Esophagus squamous epithelium (tissue), 5 donors: ENCODE results near the gene STX8. TPM values are rescaled to one million over a fixed set of nuclear protein-coding genes. Genes with fewer than 3 reads are reported as not detected.
A peak's percentile ranks its signal among the peaks of the same experiment; 100 is the strongest.

Experiments used
- DNase-seq: peaks from one replicate; lab custom pipeline; 2025; lab: John Stamatoyannopoulos, UW
- H3K27ac ChIP-seq, 4 donors: fragments of 200-600 bp; sonication (generic); one replicate each; pipeline ENCODE4 v1.5.1; 2016 to 2019; ENCODE audit warnings: mild to moderate bottlenecking in 1 of 4
- H3K27me3 ChIP-seq, 4 donors: fragments of 200-600 bp; sonication (generic); 1 replicate in 3 of 4; 2 replicates in 1 of 4; pipeline versions ENCODE4 v1.5.1 to v1.6.0; 2017 to 2021; ENCODE audit warnings: antibody characterized with exemption in 1 of 4
- H3K36me3 ChIP-seq, 3 donors: fragments of 200-600 bp; sonication (generic); one replicate each; pipeline ENCODE4 v1.5.1; 2016 to 2019
- H3K4me1 ChIP-seq, 3 donors: fragments of 200-600 bp; sonication (generic); one replicate each; pipeline ENCODE4 v1.5.1; 2017 to 2019
- H3K4me3 ChIP-seq, 4 donors: fragments of 200-600 bp; sonication (generic); 1 replicate in 3 of 4; 2 replicates in 1 of 4; pipeline ENCODE4 v1.5.1; 2016 to 2019; ENCODE audit warnings: mild to moderate bottlenecking in 2 of 4, moderate library complexity in 1 of 4
- H3K9me3 ChIP-seq, 3 donors: fragments of 200-600 bp; sonication (generic); one replicate each; pipeline ENCODE4 v1.5.1; 2016 to 2019
- POLR2A ChIP-seq, 4 donors: fragments of 450-650 bp; IDR thresholded peaks; one replicate each; pipeline ENCODE4 v1.6.1; 2017; ENCODE audit warnings: antibody characterized with exemption in 4 of 4, mild to moderate bottlenecking in 4 of 4, moderate library complexity in 3 of 4
- WGBS, 2 donors: methylation state at CpG; one replicate each; pipeline ENCODE4 v1.1.5; 2018; 5-methylcytosine and 5-hydroxymethylcytosine counted together
- intact Hi-C: fragments of 100-400 bp; cut with DNase I; formaldehyde crosslinking; loops from one replicate; pipeline ENCODE4 v1.15.0; 2022
- total RNA-seq, 4 donors: library from RNA; depleted of rRNA; stranded (reverse); fragments of >200 nt; gene quantifications; one replicate each; pipeline ENCODE4 v1.1.0, GENCODE V29; 2016
- TF ChIP-seq, protein P1 (sequence below), 6 experiments: fragments of 450-650 bp in 4 of 6; fragments of 200-600 bp in 2 of 6; sonication (generic) in 2 of 6; IDR thresholded peaks; one replicate each; pipeline ENCODE4 v1.5.1; 2016 to 2019; ENCODE audit warnings: antibody characterized with exemption in 6 of 6, mild to moderate bottlenecking in 4 of 6, moderate library complexity in 4 of 6
- donor health status: DM: yes; HTN: yes; CAD: no.

STX8 gene
- total RNA-seq, 4 donors from 2014 or later, result 31.8 to 66.4 (median 46.5) TPM

DNA sequence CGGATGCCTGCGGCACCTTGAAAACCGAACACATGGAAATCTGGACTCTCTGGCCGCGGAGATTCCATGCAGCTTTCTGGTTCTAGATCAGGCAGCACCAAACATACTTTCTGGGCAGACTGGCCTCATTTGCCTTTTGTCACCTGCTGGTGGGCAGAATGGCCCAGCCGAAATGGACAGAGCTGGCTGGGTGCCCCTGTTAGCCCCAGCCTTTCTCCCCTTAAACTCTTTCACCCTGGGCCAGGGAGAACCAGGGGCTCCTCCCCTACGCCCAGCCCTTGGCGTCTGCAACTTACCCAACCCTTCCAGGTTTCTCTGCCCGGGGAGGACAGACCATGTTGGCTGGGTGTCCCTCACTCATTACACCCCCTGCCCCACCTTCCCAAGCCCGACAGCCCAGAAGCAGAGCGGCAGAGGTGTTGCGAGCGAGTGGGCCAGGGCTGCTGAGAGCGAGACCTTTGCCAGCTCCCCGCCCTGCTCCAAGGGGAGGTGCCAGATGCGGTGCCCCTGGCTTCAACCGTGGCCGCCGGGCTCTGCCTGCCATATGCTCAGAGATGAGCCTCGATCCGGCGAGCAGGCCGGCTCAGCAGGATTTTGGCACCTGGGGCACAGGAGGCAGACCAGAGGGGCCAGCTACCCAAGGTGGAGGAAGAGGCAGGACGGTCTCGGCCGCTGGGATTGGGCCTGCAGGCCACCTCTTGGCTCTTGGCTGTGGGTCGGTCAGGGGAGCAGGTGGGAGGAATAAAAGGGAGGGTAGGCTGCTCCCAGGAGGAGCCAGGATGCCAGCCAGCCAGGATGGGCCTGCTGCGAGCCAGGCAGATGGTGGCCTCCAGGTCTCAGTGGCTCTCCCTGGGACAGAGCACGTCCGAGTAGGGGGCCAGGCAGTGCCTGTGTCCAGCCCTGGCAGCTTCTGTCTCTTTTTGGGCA is 363.0 kb downstream of the STX8 start:
- no peak overlapping the region for H3K4me3 ChIP-seq
- whole genome bisulfite sequencing, 2 donors, result 88 to 97% methylated on average over 5 to 8 of the region's 30 CpGs
- no peaks in the 10 kb centered on the region for H3K27me3 ChIP-seq
- DNase-seq, result no peak
- intact Hi-C loops, result no loop called here
- H3K9me3 ChIP-seq, result peaks cover 0 to 15% (median 5%) of the 10 kb centered on the region in 3 donors
- H3K27ac ChIP-seq, result peak overlapping the region in 2 of 4 donors; percentile 21 to 33
- TF ChIP-seq, protein P1, sequence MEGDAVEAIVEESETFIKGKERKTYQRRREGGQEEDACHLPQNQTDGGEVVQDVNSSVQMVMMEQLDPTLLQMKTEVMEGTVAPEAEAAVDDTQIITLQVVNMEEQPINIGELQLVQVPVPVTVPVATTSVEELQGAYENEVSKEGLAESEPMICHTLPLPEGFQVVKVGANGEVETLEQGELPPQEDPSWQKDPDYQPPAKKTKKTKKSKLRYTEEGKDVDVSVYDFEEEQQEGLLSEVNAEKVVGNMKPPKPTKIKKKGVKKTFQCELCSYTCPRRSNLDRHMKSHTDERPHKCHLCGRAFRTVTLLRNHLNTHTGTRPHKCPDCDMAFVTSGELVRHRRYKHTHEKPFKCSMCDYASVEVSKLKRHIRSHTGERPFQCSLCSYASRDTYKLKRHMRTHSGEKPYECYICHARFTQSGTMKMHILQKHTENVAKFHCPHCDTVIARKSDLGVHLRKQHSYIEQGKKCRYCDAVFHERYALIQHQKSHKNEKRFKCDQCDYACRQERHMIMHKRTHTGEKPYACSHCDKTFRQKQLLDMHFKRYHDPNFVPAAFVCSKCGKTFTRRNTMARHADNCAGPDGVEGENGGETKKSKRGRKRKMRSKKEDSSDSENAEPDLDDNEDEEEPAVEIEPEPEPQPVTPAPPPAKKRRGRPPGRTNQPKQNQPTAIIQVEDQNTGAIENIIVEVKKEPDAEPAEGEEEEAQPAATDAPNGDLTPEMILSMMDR (IDR thresholded peaks at IDR 0.05), result no peak
- no peak for TF ChIP-seq POLR2A (IDR thresholded peaks at IDR 0.05)
- peaks cover 0 to 18% (median 9%) of the 10 kb centered on the region in 3 donors for H3K4me1 ChIP-seq
- peaks cover 0 to 18% (median 0%) of the 10 kb centered on the region in 3 donors for H3K36me3 ChIP-seq

DNA sequence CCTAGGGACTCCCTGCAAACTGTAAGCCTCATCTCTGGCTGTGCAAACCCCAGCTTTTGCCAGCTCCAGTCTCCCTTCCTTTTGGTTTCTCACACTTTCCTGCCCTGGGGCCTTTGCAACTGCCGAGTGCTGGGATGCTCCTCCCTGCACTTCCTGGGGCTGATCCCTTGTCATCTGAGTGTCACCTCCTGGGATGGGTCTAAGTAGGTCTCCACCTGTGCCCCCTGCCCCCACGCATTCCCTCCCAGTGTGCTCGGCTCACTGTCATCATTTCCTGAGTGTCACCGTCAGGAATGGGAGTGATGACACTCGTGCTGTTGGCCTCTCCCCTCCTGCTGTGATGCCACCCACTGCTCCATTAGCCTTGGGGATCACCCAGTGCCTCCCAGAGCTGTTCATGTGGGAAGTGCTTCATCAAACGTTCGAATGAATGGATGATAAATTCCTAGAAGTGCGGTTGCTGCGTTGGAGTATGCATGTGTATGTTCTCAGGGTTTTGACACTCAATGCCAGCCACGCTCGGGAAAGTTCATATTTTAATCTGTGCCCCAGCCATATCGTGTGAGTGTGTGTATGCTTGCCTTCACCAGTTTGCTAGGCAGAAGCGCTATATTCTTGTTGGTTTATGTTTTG is 364.4 kb downstream of the STX8 start:
- DNase-seq, result no peak
- Histone ChIP-seq H3K9me3 (peaks cover 0 to 12% (median 5%) of the 10 kb centered on the region in 3 donors), H3K27ac (no peak overlapping the region), H3K4me1 (peaks cover under 1 to 18% (median 4%) of the 10 kb centered on the region in 3 donors), H3K27me3 (no peaks in the 10 kb centered on the region), H3K36me3 (peaks cover 0 to 22% (median 0%) of the 10 kb centered on the region in 3 donors), H3K4me3 (no peak overlapping the region)
- TF ChIP-seq, protein P1 (IDR thresholded peaks at IDR 0.05), result no peak
- TF ChIP-seq POLR2A (IDR thresholded peaks at IDR 0.05), result no peak
- intact Hi-C loops, result no loop called here
- 70 to 75% methylated on average over 10 to 13 of the region's 13 CpGs for WGBS, 2 donors

DNA sequence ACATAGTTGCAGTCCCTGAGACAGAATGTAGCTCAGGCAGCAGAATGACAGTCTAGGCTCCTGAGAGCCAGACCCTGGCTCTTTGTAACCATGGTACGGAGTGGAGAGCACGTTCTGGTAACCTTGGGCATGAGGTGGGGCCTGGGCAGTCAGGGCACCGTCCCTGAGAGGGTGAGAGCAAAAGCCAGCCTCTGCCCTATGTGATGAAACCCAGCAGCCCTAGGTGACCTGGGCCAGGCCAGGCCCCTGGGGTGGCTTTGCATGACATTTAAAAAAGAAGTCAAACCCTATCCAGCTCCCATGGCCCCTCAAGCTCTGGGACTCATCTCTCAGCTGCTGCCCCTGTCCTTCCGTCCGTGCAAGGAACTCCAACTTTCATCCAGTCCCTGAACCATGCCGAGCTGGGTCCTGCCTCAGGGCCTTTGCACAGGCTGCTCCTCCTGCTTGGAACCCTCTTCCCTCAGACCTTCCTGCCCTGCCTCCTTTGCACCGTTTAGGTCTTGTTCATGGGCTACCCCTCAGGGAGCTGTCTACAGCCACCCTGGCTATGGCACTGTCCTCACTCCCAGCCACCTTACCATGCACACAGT is 365.7 kb downstream of the STX8 start:
- H3K27ac ChIP-seq, result no peak overlapping the region
- TF ChIP-seq, protein P1 (IDR thresholded peaks at IDR 0.05), result no peak
- TF ChIP-seq POLR2A (IDR thresholded peaks at IDR 0.05), result no peak
- WGBS, 2 donors, result 76 to 92% methylated on average over 6 to 7 of the region's 7 CpGs
- H3K9me3 ChIP-seq, result no peaks in the 10 kb centered on the region
- DNase-seq, result no peak
- peaks cover 7 to 28% (median 14%) of the 10 kb centered on the region in 3 donors for H3K4me1 ChIP-seq
- H3K36me3 ChIP-seq, result peaks cover 0 to 15% (median 0%) of the 10 kb centered on the region in 3 donors
- no peak overlapping the region for H3K4me3 ChIP-seq
- no peaks in the 10 kb centered on the region for H3K27me3 ChIP-seq
- intact Hi-C loops, result no loop called here

DNA sequence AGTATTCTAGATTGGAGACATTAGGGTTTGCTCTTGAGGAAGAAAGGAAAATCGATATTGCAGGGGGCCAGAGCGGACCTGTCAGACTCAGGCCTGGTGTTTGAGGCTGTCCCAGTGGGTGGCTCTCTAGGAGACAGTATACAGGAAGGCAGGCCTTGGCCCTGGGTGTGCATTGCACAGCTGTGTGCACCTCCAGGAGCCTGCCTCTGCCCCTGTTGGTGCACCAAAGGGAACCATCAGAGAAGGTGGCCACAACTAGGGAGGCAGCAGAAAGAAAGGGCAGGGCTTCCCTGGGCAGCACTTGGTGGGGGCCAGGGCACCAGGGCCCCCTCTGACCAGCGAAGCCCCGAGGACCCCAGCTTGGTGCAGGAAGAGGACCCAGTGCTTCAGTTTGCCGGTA is 366.3 kb downstream of the STX8 start:
- no peak for TF ChIP-seq POLR2A (IDR thresholded peaks at IDR 0.05)
- TF ChIP-seq, protein P1 (IDR thresholded peaks at IDR 0.05), result no peak
- intact Hi-C loops, result no loop called here
- 79 to 90% methylated on average over 3 to 5 of the region's 5 CpGs for WGBS, 2 donors

More for the DNA sequence above, 366.3 kb downstream of the STX8 start:
- H3K4me1 ChIP-seq, result peaks cover 7 to 28% (median 14%) of the 10 kb centered on the region in 3 donors
- no peak for DNase-seq
- H3K27me3 ChIP-seq, result no peaks in the 10 kb centered on the region
- H3K27ac ChIP-seq, result no peak overlapping the region
- H3K4me3 ChIP-seq, result no peak overlapping the region
- H3K36me3 ChIP-seq, result peaks cover 0 to 15% (median 0%) of the 10 kb centered on the region in 3 donors
- no peaks in the 10 kb centered on the region for H3K9me3 ChIP-seq
